ENCODE data around the gene CD19.
"Not testable (repeated sequence)": the region's sequence is repeated elsewhere in the genome, so short reads cannot be mapped to it uniquely, and the experiment has no call there.

The CD19 gene

DNA sequence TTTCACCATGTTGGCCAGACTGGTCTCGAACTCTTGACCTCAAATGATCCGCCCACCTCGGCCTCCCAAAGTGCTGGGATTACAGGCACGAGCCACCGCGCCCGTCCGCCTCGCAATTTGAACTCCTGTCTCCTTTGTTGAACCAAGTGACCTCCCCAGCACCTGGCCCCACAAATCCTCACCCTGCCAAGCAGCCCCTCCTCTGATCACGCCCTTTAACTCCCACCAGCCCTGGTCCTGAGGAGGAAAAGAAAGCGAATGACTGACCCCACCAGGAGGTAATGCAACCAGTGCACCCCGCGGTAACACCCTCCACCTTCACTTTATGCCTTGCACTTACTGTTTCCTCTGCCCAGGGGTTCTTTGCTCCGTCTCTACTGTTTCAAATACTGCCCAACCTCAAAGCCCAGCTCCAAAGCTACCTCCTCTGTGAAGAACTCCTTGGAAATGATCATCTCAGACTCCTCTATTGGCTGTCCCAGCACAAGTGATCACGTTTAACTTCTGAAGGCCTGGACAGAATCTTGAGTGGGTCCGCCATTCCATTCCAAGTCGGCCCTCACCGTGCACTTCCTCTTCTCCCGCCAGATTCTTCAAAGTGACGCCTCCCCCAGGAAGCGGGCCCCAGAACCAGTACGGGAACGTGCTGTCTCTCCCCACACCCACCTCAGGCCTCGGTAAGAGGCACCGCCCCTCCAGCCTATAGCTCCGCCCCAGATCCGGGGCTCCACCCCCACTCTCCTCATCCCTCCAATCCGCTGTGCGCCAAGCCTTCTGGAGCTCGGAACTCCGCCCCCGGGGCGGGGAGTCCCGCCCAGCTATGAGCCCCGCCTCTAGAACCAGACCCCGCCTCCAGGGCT lies 4.4 kb downstream of the CD19 start:
- in situ Hi-C loops (cut with MboI; ENCODE audit: low sequenced_read_pairs) = no loop called here

DNA sequence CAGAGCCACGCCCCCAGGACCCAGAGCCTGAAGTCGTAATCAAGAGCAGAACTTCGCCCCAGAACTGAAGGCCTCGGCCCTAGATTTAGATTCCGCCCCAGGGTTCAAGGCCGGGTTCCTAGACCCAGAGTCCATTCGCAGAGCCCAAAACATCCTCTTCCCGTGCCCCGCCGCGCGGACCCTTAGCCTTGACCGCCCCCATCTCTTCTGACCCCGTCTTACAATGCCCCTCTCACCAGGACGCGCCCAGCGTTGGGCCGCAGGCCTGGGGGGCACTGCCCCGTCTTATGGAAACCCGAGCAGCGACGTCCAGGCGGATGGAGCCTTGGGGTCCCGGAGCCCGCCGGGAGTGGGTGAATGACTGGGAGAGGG lies 5.0 kb downstream of the CD19 start:
- in situ Hi-C loops (cut with MboI; ENCODE audit: low sequenced_read_pairs) = no loop called here

DNA sequence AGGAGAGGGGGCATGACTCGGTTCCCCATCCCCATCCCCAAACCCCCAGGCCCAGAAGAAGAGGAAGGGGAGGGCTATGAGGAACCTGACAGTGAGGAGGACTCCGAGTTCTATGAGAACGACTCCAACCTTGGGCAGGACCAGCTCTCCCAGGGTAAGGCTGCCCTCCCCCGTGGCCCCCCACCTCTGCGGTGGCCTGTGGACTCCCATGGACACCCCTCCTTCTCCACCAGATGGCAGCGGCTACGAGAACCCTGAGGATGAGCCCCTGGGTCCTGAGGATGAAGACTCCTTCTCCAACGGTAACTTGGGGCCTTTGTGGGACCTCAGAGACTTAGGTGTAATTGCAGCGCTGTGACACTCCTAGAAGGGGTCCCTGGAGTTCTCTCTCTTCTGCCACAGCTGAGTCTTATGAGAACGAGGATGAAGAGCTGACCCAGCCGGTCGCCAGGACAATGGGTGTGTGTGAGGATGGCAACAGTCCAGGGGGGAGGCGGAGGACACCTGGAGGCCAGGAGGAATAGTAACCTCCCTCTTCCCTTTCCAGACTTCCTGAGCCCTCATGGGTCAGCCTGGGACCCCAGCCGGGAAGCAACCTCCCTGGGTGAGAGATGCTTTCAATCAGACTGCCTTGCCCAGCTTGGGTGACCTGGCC lies 5.6 kb downstream of the CD19 start:
- in situ Hi-C loops (cut with MboI; ENCODE audit: low sequenced_read_pairs) = no loop called here

DNA sequence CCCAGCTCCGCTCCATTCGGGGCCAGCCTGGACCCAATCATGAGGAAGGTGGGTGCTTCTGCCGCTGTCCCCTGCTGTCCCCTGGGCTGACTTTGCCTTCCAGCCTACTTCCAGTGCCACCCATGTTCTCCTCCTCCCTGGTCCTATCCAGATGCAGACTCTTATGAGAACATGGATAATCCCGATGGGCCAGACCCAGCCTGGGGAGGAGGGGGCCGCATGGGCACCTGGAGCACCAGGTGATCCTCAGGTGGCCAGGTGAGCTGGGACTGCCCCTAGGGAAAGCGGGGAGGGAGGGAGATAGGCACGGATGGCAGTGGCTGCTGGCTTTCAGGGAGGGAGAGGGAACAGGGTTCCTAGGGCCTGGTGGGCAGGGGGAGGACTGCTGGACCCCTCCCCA lies 7.0 kb downstream of the CD19 start:
- in situ Hi-C loops (cut with MboI; ENCODE audit: low sequenced_read_pairs) = no loop called here

DNA sequence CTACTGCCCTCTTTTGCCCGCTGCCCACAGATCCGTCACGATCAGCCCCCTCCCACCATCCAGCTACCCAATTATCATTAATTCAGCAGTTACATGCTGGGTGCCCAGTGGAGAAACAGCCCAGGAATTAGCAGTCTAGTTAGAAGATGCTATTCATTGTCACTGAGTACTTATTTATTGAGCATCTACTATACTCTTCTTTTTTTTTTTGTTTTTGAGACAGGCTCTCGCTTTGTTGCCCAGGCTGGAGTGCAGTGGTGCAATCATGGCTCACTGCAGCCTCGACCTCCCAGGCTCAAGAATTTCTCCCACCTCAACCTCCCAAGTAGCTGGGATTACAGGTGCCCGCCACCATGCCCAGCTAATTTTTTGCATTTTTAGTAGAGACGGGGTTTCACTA lies 8.1 kb downstream of the CD19 start:
- in situ Hi-C loops (cut with MboI; ENCODE audit: low sequenced_read_pairs) = not testable (repeated sequence)

DNA sequence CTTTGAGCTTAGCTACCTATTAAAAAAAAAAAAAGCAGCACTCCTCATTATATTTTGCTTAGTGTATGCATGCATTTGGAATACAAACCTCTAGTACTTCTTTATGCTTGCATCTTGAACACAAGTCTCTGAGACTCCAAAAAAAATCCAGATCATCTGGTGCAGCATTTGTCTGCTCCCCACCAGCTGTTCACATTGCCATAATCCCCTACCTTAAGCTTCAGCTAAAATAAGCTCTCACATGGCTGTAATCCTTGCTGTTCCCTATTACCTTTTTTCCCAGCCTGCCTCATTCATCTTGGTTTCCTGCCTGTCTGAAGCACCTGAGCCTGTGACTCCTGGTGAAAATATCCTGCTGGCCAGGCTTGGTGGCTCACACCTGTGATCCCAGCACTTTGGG lies 11.5 kb downstream of the CD19 start:
- in situ Hi-C loops (cut with MboI; ENCODE audit: low sequenced_read_pairs) = no loop called here

DNA sequence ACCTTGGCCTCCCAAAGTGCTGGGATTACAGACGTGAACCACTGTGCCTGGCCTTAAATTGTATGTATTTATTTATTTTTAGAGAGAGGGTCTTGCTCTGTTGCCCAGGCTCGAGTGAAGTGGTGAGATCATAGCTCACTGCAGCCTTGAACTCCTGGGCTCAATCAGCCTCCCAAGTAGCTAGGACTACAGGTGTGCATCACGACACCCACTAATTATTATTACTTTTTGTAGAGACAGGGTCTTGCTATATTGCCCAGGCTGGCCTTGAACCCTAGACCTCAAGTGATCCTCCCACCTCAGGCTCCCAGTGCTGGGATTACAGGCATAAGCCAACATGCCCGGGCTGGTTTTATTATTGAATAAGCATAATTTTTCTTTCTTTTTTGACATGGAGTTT lies 14.9 kb downstream of the CD19 start:
- in situ Hi-C loops (cut with MboI; ENCODE audit: low sequenced_read_pairs) = no loop called here

DNA sequence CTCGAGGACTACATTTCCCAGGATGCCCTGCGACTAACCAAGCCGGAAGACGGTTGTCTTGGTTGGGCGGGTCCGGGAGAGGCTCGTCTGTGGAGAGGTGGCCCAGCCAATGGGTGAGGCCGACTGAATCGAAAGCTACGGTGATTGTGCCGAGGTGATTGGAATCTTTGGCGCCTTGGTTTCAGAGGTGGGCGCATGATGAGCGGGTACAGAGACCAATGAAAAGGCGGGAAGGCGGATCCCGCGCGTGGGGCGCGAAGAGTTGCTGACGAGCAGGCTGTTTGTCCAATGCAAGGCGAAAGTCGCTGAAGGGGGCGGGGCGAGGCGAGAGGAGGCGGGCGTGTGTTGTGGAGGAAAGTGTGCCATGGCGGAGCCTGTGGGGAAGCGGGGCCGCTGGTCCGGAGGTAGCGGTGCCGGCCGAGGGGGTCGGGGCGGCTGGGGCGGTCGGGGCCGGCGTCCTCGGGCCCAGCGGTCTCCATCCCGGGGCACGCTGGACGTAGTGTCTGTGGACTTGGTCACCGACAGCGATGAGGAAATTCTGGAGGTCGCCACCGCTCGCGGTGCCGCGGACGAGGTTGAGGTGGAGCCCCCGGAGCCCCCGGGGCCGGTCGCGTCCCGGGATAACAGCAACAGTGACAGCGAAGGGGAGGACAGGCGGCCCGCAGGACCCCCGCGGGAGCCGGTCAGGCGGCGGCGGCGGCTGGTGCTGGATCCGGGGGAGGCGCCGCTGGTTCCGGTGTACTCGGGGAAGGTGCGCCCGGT lies 19.1 kb downstream of the CD19 start, which contains the start of gene NFATC2IP:
TSS of gene NFATC2IP (plus strand) at position 290 of the 762 bp plus-strand sequence. CDS start at position 365, 75 bp downstream.
- in situ Hi-C loops (cut with MboI; ENCODE audit: low sequenced_read_pairs) = no loop called here

DNA sequence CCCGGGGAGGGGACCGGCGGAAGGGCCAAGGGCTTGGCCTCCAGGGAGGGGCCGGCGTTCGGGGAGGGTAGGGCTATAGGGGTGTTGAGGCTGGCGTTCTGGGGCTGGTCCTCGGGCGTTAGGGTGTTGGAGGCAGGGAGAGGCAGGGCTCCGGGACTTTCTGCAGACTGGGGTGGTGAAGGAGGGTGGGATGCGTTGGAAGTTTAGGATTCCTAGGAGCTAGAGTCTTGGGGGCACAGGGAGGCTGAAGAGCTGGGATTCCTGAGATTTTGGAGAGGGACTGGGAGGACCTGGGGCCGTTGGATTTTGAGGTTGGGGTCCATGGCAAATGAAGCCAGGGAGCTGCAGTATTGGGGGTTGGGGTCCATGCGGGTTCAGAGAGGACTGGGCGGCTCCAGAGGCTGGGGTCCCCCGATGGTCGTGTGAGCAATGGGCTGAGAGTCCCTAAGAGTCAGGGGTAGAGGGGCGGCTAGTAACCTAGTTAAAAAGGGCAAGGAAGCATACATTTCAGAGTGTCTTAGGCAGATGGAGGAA lies 19.7 kb downstream of the CD19 start:
- in situ Hi-C loops (cut with MboI; ENCODE audit: low sequenced_read_pairs) = no loop called here

DNA sequence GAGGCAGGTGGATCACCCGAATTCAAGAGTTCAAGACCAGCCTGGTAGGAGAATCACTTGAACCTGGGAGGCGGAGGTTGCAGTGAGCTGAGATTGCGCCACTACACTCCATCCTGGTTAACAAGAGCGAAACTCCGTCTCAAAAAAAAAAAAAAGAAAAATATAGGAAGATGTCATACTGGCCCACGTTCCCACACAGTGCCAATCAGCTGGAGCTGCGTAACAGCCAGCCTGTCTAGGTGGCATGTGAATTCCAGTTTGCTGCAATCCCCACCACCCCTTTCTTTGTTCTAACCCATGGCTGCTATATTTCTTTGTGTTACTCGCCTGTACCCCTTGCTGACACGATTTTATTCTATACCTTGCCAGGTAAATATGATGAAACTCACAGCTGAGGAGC lies 26.4 kb downstream of the CD19 start:
- in situ Hi-C loops (cut with MboI; ENCODE audit: low sequenced_read_pairs) = no loop called here

DNA sequence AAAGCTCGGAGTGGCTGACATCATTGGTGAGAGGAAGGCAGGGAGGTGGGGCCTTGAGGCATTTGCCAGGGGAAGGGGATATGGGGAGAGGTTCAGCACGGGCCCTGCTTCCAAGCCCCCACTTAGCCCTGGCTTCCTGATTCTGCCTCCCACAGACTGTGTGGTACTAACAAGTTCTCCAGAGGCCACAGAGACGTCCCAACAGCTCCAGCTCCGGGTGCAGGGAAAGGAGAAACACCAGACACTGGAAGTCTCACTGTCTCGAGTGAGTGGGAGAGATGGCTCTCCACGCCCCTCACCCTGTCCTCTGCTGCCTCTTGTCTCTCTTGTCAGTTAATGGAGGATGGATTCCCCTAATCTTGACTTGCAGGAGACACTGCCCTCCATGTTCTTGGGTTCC lies 27.1 kb downstream of the CD19 start:
- in situ Hi-C loops (cut with MboI; ENCODE audit: low sequenced_read_pairs) = no loop called here

DNA sequence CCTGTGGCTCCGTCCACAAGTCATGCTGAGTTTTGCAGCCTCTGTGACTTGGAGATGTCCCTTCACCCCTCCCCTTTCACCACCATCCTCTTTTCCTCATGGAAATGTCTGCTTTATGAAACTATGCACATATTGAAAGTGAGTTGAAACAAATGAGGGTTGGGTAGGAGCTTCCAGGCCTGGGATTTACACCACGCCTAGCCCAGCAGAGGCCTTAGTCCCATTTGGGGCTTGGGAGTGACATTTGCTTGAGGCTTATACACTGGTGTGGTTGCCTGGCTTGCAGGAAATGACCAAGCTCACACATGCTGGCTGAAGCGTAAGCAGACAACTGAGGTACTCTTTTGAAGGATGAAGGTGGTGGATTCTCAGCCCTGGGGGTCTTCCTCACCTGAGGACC lies 32.3 kb downstream of the CD19 start:
- in situ Hi-C loops (cut with MboI; ENCODE audit: low sequenced_read_pairs) = no loop called here

DNA sequence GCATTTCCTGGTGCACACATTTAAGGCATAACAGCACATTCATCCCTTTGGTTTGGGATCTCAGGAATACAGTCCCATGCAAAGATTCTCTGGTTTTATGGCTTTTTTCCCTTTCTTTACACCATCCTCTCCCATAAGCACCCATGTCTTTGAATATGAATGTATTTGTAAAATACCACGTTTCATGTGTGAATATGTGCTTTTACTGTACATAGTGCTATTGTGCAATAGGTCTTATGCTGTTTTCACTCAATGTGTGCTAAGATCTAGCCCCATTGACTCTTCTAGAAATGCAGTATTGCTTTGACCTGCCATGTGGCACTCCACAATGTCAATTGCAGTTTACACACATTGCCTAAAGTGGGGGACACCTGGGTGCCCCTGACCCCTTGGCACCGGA lies 32.7 kb downstream of the CD19 start:
- in situ Hi-C loops (cut with MboI; ENCODE audit: low sequenced_read_pairs) = no loop called here

DNA sequence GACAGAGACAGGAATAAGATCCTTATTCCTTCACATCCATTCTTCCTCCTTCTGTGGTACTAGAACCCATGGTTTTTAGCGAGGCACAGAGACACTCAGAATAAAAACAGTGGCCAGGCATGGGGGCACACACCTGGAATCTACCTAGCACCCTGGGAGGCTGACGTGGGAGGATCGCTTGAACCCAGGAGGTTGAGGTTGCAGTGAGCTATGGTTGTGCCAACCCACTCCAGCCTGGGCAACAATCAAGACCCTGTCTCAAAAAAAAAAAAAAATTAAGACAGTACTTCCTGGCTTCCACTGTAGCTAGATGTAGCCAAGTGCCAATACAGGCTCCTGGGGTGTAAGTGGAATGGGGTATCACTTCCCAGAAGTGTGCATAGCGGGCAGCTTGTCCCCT lies 35.4 kb downstream of the CD19 start:
- in situ Hi-C loops (cut with MboI; ENCODE audit: low sequenced_read_pairs) = no loop called here

DNA sequence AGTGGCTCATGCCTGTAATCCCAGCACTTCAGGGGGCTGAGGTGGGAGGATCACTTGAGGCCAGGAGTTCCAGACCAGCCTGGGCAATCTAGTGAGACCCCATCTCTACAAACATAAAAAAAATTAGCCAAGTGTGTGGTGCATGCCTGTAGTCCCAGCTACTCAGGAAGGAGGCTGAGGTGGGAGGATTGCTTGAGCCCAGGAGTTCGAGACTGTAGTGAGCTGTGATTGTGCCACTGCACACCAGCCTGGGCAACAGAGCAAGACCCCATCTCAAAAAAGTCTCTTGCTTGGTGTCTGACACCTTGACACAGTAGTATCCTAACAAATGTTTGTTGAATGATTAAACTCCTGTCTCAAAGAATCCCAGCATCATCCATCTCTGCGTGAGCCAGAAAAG lies 37.9 kb downstream of the CD19 start:
- in situ Hi-C loops (cut with MboI; ENCODE audit: low sequenced_read_pairs) = not testable (repeated sequence)

DNA sequence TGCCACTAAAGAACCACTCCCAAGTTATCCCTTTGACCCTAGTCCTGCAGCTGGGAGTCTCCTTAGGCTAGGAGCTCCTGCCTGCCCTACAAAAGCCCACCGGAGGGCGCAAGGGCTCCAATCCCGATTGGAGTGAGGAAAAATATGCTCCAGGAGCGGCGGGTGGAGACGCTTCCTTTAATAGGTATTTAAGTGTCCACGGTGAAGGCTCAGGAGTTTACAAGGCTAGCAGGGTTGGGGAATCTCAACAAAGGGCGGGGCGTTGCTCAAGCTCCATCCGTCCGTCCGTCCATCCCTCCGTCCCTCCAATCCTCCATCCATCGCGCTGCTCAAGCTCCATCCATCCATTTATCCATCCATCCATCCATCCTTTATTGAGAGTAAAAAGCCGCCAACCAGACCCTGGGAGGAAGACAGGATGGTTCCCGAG lies 42.3 kb downstream of the CD19 start:
- in situ Hi-C loops (cut with MboI; ENCODE audit: low sequenced_read_pairs) = no loop called here

DNA sequence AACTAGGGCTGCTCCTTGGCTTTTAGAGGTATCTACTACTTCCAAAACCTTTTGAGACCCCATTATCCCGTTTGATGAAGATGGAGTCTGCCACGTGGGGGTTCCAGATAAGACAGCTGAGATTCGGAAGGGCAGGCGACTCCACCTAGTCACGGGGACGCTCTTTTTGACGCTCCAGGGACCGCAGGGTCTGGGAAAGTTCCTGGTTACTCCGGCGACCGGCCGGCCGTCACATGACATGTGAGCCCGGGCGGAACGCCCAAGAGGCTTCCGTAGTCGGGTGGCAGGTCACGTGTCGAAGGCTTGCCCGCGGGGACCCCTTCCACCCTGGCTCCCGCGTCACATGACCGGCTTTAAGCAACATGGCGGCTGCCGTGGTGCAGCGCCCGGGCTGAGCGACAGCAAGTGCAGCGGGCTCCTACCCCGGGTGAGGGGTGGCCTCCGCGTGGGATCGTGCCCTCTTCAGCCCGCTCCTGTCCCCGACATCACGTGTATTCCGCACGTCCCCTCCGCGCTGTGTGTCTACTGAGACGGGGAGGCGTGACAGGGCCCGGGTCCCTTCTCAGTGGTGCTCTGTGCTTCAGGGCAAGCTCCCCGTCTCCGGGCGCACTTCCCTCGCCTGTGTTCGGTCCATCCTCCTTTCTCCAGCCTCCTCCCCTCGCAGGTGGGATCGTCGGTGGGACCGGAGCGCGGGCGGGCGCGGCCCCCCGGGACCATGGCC lies 42.8 kb downstream of the CD19 start, which contains the start of gene SPNS1:
TSS of gene SPNS1 (plus strand) at position 342 of the 721 bp plus-strand sequence. CDS start at position 716, 374 bp downstream.
- in situ Hi-C loops (cut with MboI; ENCODE audit: low sequenced_read_pairs) = no loop called here

DNA sequence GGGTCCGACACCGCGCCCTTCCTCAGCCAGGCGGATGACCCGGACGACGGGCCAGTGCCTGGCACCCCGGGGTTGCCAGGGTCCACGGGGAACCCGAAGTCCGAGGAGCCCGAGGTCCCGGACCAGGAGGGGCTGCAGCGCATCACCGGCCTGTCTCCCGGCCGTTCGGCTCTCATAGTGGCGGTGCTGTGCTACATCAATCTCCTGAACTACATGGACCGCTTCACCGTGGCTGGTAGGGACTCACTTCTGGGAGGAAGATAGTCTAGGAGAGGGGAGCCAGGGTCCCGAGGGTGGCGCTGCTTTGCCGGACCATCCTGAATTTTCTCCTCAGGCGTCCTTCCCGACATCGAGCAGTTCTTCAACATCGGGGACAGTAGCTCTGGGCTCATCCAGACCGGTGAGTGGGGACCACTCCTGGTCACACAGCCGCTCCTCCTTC lies 43.4 kb downstream of the CD19 start:
- in situ Hi-C loops (cut with MboI; ENCODE audit: low sequenced_read_pairs) = no loop called here

DNA sequence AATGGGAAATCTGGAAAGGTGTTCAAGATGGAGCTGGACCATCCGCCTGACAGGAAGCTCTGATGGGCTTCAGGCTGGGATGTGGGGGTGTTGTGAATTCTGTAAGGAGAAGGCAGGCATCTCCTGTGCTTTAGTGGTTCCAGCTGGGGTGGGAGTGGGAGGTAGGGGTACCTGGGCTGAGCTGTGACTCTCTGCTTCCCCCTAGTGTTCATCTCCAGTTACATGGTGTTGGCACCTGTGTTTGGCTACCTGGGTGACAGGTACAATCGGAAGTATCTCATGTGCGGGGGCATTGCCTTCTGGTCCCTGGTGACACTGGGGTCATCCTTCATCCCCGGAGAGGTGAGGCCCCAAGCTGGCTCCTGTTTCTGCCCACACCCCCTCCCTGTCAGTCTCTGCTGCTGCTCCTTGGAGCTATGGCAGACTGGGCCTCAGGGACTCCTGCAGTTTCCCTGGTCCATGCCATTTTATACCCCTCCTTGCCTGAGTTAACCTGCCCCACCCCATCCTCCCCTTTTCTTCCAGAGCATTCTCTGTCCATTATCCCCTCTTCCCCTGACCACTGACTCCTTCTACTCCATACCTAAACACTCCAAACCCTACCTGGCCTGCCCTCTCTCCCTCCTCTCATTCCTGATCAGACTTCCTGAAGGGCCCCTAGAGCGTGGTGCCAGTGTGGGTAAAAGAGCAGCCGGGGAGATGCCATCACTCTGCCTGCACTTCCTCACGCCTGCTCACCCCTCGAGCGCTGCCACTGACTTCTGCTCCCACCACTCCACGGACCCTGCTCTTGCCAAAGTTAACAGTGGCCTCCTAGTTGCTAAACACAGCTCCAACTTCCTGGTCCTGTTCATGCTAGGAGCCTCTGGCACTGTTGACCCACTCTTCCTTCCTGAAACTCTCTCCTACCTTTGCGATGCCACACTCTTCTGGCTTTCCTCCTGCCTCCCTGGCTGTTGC lies 46.2 kb downstream of the CD19 start:
- in situ Hi-C loops (cut with MboI; ENCODE audit: low sequenced_read_pairs) = no loop called here
